Ovary (tissue), 9 donors: ENCODE results near the gene GPR34. TPM values are rescaled to one million over a fixed set of nuclear protein-coding genes. Genes with fewer than 3 reads are reported as not detected.

Experiments used
- DNase-seq, 5 donors: peaks; one replicate each; pipeline ENCODE4 v3.0.0-alpha.2; 2019 to 2020
- H3K27ac ChIP-seq, 2 donors: fragments of 200-600 bp; one replicate each; pipeline versions ENCODE4 v1.5.1 to v1.8.0; 2019 to 2022
- H3K27me3 ChIP-seq: fragments of 200-600 bp; one replicate; pipeline ENCODE4 v1.8.0; 2022
- H3K36me3 ChIP-seq: fragments of 200-600 bp; sonication (generic); one replicate; pipeline ENCODE4 v1.5.1; 2019
- H3K4me1 ChIP-seq: one replicate; pipeline ENCODE4 v1.8.1; 2013; ENCODE audit warnings: mild to moderate bottlenecking, moderate library complexity; ENCODE audit not compliant: insufficient read depth
- H3K4me3 ChIP-seq: fragments of 200-600 bp; sonication (generic); one replicate; pipeline ENCODE4 v1.5.1; 2017
- H3K9me3 ChIP-seq, 2 donors: fragments of 200-600 bp in 1 of 2; sonication (generic) in 1 of 2; one replicate each; pipeline versions ENCODE4 v1.5.1 to v1.8.1; 2013 to 2019; ENCODE audit warnings: mild to moderate bottlenecking in 1 of 2, moderate library complexity in 1 of 2
- EP300 ChIP-seq: sonication (generic); formaldehyde crosslinking; IDR thresholded peaks from one replicate; pipeline ENCODE4 v1.6.1; 2017; ENCODE audit warnings: antibody characterized with exemption
- POLR2A ChIP-seq: fragments of 450-650 bp; IDR thresholded peaks from one replicate; pipeline ENCODE4 v1.6.1; 2017; ENCODE audit warnings: antibody characterized with exemption, mild to moderate bottlenecking, moderate library complexity
- WGBS, 3 donors: extraction: QIAGEN DNeasy Blood & Tissue Kit in 1 of 3; methylation state at CpG; one replicate each; pipeline versions ENCODE4 v1.1.5 to v1.1.7; 2013 to 2017; 5-methylcytosine and 5-hydroxymethylcytosine counted together
- intact Hi-C, 4 donors: fragments of 100-400 bp; cut with DNase I; formaldehyde crosslinking; loops; one replicate each; pipeline versions ENCODE4 v1.11.0 to v1.15.1; 2022 to 2023
- polyA plus RNA-seq, 2 donors: library from polyadenylated mRNA; stranded (reverse); fragments of 200-250 nt in 1 of 2; fragments of 350-450 nt in 1 of 2; fragmentation: Illumina TruSeq in 1 of 2; extraction: RNeasy Lipid Tissue Mini Kit (QIAGEN cat#74804) in 1 of 2; gene quantifications; one replicate each; pipeline ENCODE4 v1.2.3, GENCODE V29; 2013 to 2014
- total RNA-seq, 7 donors: library from RNA; depleted of rRNA in 2 of 7; stranded (reverse); fragments of >200 nt in 2 of 7; fragmentation: NEBNext Ultra II Directional in 3 of 7; extraction: Animal tissue kit (Norgen Biotek cat#: 25700) in 3 of 7; gene quantifications; one replicate each; pipeline versions ENCODE4 v1.1.0 to v1.2.4, GENCODE V29; 2016 to 2023
- TF ChIP-seq, protein P1 (sequence below), 3 donors: fragments of 450-650 bp in 2 of 3; fragments of 200-600 bp in 1 of 3; IDR thresholded peaks; one replicate each; pipeline versions ENCODE4 v1.5.1 to v1.8.0; 2016 to 2022; ENCODE audit warnings: antibody characterized with exemption in 3 of 3, mild to moderate bottlenecking in 1 of 3
- donor health status: DM: no; HTN: no; CAD: no; lungs with moderate emphysema.
- donor health status: DM: no; HTN: no; CAD: no.
- donor health status: Bipolar disorder and iron deficiency.
- donor health status: DM: yes; HTN: yes; CAD: no.
- donor health status: DM: no; HTN: no; CAD: no.
- donor health status: DM: yes; HTN: yes; CAD: no.

Gene GPR34
- total and polyA plus RNA-seq, 9 donors: 3.4 to 16.4 (median 5.5) TPM

DNA sequence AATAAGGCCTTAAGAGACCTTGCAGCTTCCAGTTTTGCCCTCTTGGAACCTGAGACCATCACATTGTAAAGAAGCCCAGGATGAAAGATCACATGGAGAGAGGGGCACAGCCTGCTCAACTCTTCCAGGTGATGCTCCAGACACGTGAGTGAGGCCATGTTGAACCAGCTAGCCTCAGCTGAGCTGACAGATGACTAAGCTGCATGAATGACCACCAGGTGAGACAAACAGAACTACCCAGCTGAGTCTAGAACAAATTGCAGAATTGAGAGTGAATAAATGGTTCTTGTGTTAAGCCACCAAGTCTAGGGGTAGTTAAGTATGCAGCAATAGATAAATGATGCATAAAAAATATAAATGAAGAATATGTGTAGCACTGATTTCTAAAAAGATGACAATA lies 18.4 kb downstream of the GPR34 start:
- TF ChIP-seq POLR2A: no peak
- TF ChIP-seq, protein P1, sequence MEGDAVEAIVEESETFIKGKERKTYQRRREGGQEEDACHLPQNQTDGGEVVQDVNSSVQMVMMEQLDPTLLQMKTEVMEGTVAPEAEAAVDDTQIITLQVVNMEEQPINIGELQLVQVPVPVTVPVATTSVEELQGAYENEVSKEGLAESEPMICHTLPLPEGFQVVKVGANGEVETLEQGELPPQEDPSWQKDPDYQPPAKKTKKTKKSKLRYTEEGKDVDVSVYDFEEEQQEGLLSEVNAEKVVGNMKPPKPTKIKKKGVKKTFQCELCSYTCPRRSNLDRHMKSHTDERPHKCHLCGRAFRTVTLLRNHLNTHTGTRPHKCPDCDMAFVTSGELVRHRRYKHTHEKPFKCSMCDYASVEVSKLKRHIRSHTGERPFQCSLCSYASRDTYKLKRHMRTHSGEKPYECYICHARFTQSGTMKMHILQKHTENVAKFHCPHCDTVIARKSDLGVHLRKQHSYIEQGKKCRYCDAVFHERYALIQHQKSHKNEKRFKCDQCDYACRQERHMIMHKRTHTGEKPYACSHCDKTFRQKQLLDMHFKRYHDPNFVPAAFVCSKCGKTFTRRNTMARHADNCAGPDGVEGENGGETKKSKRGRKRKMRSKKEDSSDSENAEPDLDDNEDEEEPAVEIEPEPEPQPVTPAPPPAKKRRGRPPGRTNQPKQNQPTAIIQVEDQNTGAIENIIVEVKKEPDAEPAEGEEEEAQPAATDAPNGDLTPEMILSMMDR (IDR thresholded peaks at IDR 0.05): no peak
- no peak for TF ChIP-seq EP300
- H3K36me3 ChIP-seq: no peaks in the 10 kb centered on the region

DNA sequence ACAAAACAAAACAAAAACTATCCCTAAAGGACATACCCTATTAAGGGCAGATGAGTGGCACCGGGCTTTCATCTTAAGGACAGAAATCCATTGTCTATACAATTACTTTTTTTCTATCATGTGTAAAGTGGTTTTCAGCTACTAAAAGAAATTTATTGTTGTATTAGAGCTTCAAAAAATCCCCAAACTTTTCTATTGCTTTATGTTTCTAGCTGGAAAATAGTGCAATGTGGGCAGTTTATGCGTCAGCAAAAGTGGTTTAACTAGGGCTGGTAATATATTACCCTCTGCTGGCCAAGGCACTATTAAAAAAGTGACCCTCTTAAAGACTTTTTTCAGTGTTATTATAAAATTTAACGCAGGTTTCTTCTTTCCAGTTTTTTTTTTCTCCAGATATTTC lies 19.7 kb downstream of the GPR34 start:
- no peaks in the 10 kb centered on the region for H3K36me3 ChIP-seq
- 43 to 49% (median 43%) methylated on average over 3 of the region's 3 CpGs for WGBS, 3 donors
- TF ChIP-seq EP300: no peak
- TF ChIP-seq POLR2A: no peak
- TF ChIP-seq, protein P1 (IDR thresholded peaks at IDR 0.05): no peak

More for the DNA sequence above, 18.4 kb downstream of the GPR34 start:
- no peak overlapping the region for H3K27ac ChIP-seq
- DNase-seq: no peak
- H3K27me3 ChIP-seq: no peaks in the 10 kb centered on the region
- H3K9me3 ChIP-seq: no peaks in the 10 kb centered on the region
- intact Hi-C loops: no loop called here
- H3K4me1 ChIP-seq: no peaks in the 10 kb centered on the region
- no peak overlapping the region for H3K4me3 ChIP-seq
- WGBS, 3 donors: 51 to 64% (median 61%) methylated on average over 1 of the region's 1 CpG

DNA sequence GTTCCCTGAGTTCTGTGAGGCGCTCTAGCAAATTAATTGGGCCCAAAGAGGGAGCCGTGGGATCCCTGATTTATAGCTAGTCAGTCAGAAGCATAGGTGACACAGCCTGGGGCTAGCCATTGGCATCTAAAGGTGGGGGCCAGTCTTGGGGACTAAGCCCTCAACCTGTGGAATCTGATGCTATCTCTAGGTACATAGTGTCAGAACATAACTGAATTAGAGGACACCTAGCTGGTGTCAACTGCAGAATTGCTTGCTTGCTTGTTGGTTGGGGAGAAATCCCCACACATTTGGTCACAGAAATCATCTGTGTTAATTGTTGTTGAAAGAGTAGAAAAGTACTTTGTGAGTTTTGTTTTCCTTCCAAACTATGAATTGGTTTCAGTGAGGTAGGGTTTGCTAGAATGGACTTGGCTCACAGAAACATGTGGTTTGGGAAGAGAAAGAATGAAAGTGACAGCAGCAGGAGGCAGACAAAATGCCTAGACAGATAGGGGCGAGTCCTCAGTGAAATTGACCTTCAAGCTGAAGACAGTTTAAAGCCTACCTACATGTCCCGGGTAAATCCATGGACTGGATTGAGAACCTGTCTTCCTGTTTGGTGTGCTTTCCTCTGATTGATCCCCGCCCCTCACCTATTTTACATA lies 22.4 kb downstream of the GPR34 start:
- Histone ChIP-seq H3K4me3 (no peak overlapping the region), H3K9me3 (no peaks in the 10 kb centered on the region), H3K4me1 (no peaks in the 10 kb centered on the region), H3K27me3 (no peaks in the 10 kb centered on the region), H3K27ac (no peak overlapping the region), H3K36me3 (no peaks in the 10 kb centered on the region)
- no peak for DNase-seq
- 69 to 78% (median 73%) methylated on average over 5 of the region's 5 CpGs for WGBS, 3 donors
- TF ChIP-seq, protein P1 (IDR thresholded peaks at IDR 0.05): no peak
- TF ChIP-seq EP300: no peak
- TF ChIP-seq POLR2A: no peak
- intact Hi-C loops: no loop called here

More for the DNA sequence above, 19.7 kb downstream of the GPR34 start:
- Histone ChIP-seq H3K27me3 (no peaks in the 10 kb centered on the region), H3K9me3 (no peaks in the 10 kb centered on the region), H3K4me3 (no peak overlapping the region), H3K27ac (no peak overlapping the region), H3K4me1 (no peaks in the 10 kb centered on the region)
- intact Hi-C loops: no loop called here
- no peak for DNase-seq

DNA sequence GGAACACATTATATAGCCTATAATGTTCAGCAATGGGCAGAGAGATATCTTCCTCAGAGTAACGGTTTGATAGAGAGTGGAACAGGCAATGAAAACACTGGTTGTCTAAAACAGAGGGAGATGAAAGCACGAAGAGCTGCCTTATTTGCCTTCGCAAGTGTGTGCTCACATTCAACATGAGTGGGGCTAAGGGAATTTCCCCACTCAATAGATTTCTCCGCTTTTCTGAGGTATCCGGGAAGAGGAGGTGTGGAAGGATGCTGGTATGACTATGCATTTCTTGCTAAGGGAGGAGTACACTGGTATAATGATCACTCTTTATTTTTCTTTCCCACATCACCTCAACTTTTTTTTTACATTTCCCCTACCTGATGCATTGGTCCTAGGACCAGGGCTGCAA lies 27.4 kb downstream of the GPR34 start:
- no peak overlapping the region for H3K4me3 ChIP-seq
- H3K27me3 ChIP-seq: no peaks in the 10 kb centered on the region
- no peak overlapping the region for H3K27ac ChIP-seq
- TF ChIP-seq EP300: no peak
- no peak for TF ChIP-seq POLR2A
- TF ChIP-seq, protein P1 (IDR thresholded peaks at IDR 0.05): no peak
- 91 to 92% (median 91%) methylated on average over 5 of the region's 5 CpGs for WGBS, 3 donors
- intact Hi-C loops: no loop called here
- H3K9me3 ChIP-seq: no peaks in the 10 kb centered on the region
- H3K4me1 ChIP-seq: no peaks in the 10 kb centered on the region
- no peak for DNase-seq
- H3K36me3 ChIP-seq: no peaks in the 10 kb centered on the region
